GM23338 (cell line): ENCODE measurements around the gene DCLK2. TPM values are rescaled to one million over a fixed set of nuclear protein-coding genes. Genes with fewer than 3 reads are reported as not detected.

Source experiments
- ATAC-seq: fragments of 200-7000 bp; cut with Tn5 transposase; 3 replicates; pipeline ENCODE4 v1.9.1; 2020
- DNase-seq: peaks from one replicate; pipeline ENCODE4 v3.0.0-alpha.2; 2015; ENCODE audit warnings: low spot score
- H2AFZ ChIP-seq: fragments of 200-600 bp; sonication (generic); 2 replicates; pipeline ENCODE4 v1.8.0; 2016; ENCODE audit warnings: antibody characterized with exemption, mild to moderate bottlenecking, moderate library complexity
- H3F3A ChIP-seq: fragments of 200-600 bp; sonication (generic); replicated peaks from 2 replicates; pipeline ENCODE4 v1.8.0; 2017; ENCODE audit warnings: antibody characterized with exemption, mixed run types, low read depth
- H3K27ac ChIP-seq: fragments of 200-600 bp; sonication (generic); 2 replicates; pipeline ENCODE4 v1.6.1; 2016; ENCODE audit warnings: low read depth
- H3K27me3 ChIP-seq: fragments of 200-600 bp; sonication (generic); 2 replicates; pipeline ENCODE4 v1.8.0; 2016; ENCODE audit warnings: mild to moderate bottlenecking, mixed run types, moderate library complexity; ENCODE audit not compliant: insufficient read depth
- H3K36me3 ChIP-seq: fragments of 200-600 bp; sonication (generic); 2 replicates; pipeline ENCODE4 v1.8.0; 2016; ENCODE audit warnings: mild to moderate bottlenecking; ENCODE audit not compliant: insufficient read depth
- H3K4me1 ChIP-seq: fragments of 200-600 bp; sonication (generic); 2 replicates; pipeline ENCODE4 v1.8.0; 2016; ENCODE audit warnings: mild to moderate bottlenecking, moderate library complexity; ENCODE audit not compliant: insufficient read depth
- H3K4me2 ChIP-seq: fragments of 200-600 bp; sonication (generic); 2 replicates; pipeline ENCODE4 v1.7.1; 2017; ENCODE audit warnings: mixed run types
- H3K4me3 ChIP-seq: fragments of 200-600 bp; sonication (generic); 2 replicates; pipeline ENCODE4 v1.6.1; 2016; ENCODE audit warnings: mixed run types
- H3K79me2 ChIP-seq: fragments of 200-600 bp; sonication (generic); replicated peaks from 2 replicates; pipeline ENCODE4 v1.8.0; 2017; ENCODE audit warnings: mild to moderate bottlenecking; ENCODE audit not compliant: insufficient read depth
- H3K9me2 ChIP-seq: fragments of 200-600 bp; sonication (generic); 2 replicates; pipeline ENCODE4 v1.8.0; 2017; ENCODE audit not compliant: insufficient read depth
- H4K20me1 ChIP-seq: fragments of 200-600 bp; sonication (generic); replicated peaks from 2 replicates; pipeline ENCODE4 v1.8.0; 2017; ENCODE audit warnings: mild to moderate bottlenecking; ENCODE audit not compliant: insufficient read depth
- H3K27ac Mint-ChIP-seq: 2 replicates; pipeline ENCODE4 v1.8.0; 2020; ENCODE audit warnings: inconsistent platforms, mild to moderate bottlenecking, moderate library complexity, mixed read lengths
- H3K27me3 Mint-ChIP-seq: 3 replicates; pipeline ENCODE4 v1.8.0; 2022; ENCODE audit warnings: low read depth, mild to moderate bottlenecking, moderate library complexity, mixed read lengths, inconsistent platforms; ENCODE audit not compliant: insufficient read depth, poor library complexity
- H3K36me3 Mint-ChIP-seq: 3 replicates; pipeline ENCODE4 v1.8.0; 2021; ENCODE audit warnings: low read depth, mild to moderate bottlenecking, inconsistent platforms, moderate library complexity, mixed read lengths
- H3K4me1 Mint-ChIP-seq: 3 replicates; pipeline ENCODE4 v1.8.0; 2020; ENCODE audit warnings: mild to moderate bottlenecking, inconsistent platforms, mixed read lengths
- H3K4me3 Mint-ChIP-seq: 3 replicates; pipeline ENCODE4 v1.8.0; 2021; ENCODE audit warnings: moderate library complexity, mild to moderate bottlenecking, inconsistent platforms, mixed read lengths
- H3K9me3 Mint-ChIP-seq: 3 replicates; pipeline ENCODE4 v1.8.0; 2020; ENCODE audit warnings: moderate library complexity, mild to moderate bottlenecking, inconsistent platforms, mixed read lengths
- CREB1 ChIP-seq: fragments of 250-450 bp; sonication (Bioruptor Pico); IDR thresholded peaks from 2 replicates; pipeline ENCODE4 v1.5.0; 2020; ENCODE audit warnings: low read depth, mild to moderate bottlenecking, moderate library complexity
- EZH2 ChIP-seq: fragments of 200-600 bp; sonication (generic); IDR thresholded peaks from one replicate; pipeline ENCODE4 v1.8.0; 2017; ENCODE audit warnings: antibody characterized with exemption, mild to moderate bottlenecking, low read depth; ENCODE audit not compliant: unreplicated experiment
- EZH2phosphoT487 ChIP-seq: fragments of 200-600 bp; sonication (generic); IDR thresholded peaks from one replicate; pipeline ENCODE4 v1.8.1; 2018; ENCODE audit warnings: antibody characterized with exemption; ENCODE audit not compliant: unreplicated experiment
- JUNB ChIP-seq: IDR thresholded peaks from one replicate; pipeline ENCODE4 v1.6.1; 2016; ENCODE audit warnings: antibody characterized with exemption; ENCODE audit not compliant: unreplicated experiment
- NANOG ChIP-seq: IDR thresholded peaks from 2 replicates; pipeline ENCODE4 v1.6.1; 2016; ENCODE audit warnings: antibody characterized with exemption, borderline replicate concordance
- POLR2AphosphoS5 ChIP-seq: IDR thresholded peaks from 2 replicates; pipeline ENCODE4 v1.6.1; 2016; ENCODE audit warnings: antibody characterized with exemption, low read depth
- STAT1 ChIP-seq: IDR thresholded peaks from one replicate; pipeline ENCODE4 v1.6.1; 2016; ENCODE audit warnings: antibody characterized with exemption; ENCODE audit not compliant: unreplicated experiment
- ZNF114 ChIP-seq: fragments of 250-450 bp; sonication (Bioruptor Pico); IDR thresholded peaks from 2 replicates; pipeline ENCODE4 v1.5.0; 2020; ENCODE audit warnings: mild to moderate bottlenecking, moderate library complexity
- ZNF331 ChIP-seq: fragments of 250-450 bp; sonication (Bioruptor Pico); IDR thresholded peaks from 2 replicates; pipeline ENCODE4 v1.5.0; 2020; ENCODE audit warnings: low read depth, mild to moderate bottlenecking, moderate library complexity
- polyA plus RNA-seq: library from polyadenylated mRNA; unstranded; fragments of >200 nt; fragmentation: Nextera tagmentation; extraction: Ambion mirVana; gene quantifications from 2 replicates; pipeline ENCODE4 v1.2.1, GENCODE V29; 2016
- total RNA-seq: library from RNA; depleted of rRNA; stranded (reverse); fragments of >200 nt; shearing (Covaris generic); gene quantifications from 2 replicates; pipeline ENCODE4 v1.2.3, GENCODE V29; 2014
- TF ChIP-seq, protein P1 (sequence below): IDR thresholded peaks from one replicate; pipeline ENCODE4 v1.6.1; 2018; ENCODE audit warnings: antibody characterized with exemption; ENCODE audit not compliant: unreplicated experiment
- TF ChIP-seq, protein P2 (sequence below): fragments of 250-450 bp; sonication (Bioruptor Pico); IDR thresholded peaks from 2 replicates; pipeline ENCODE4 v1.5.0; 2020; ENCODE audit warnings: mild to moderate bottlenecking, moderate library complexity
- TF ChIP-seq, protein P3 (sequence below): IDR thresholded peaks from 2 replicates; pipeline ENCODE4 v1.6.1; 2016; ENCODE audit warnings: antibody characterized with exemption
- TF ChIP-seq, protein P4 (sequence below), 2 experiments: fragments of 200-600 bp in 1 of 2; sonication (generic) in 1 of 2; conservative IDR thresholded peaks; 2 replicates each; pipeline versions ENCODE4 v1.5.1 to v1.6.1; 2016 to 2017; ENCODE audit warnings: antibody characterized with exemption in 2 of 2, low read depth in 2 of 2, mild to moderate bottlenecking in 2 of 2, moderate library complexity in 1 of 2

The DCLK2 gene
- total and polyA plus RNA-seq, 2 experiments from 2014 or later = 0.49 TPM; not detected in 1

DNA sequence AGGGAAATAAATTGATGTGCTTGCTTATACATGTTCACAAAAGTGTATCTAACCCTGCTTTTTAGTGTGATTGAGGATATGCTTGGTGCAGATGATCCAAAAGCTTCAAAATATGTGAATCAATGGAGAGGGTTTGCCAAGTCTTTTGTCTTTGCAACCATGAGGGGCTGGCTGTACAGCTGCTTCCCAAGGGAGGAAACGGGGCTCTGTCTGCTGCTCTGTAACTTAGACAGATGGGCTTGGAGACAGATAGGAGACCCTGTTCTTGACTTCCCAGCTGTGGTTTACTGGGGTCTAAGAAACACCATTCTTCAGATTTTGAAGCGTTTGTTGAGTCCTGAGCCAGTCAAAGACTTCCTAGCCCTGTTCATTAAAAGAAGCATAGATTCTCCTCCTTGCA lies 152.3 kb downstream of the DCLK2 start:
- no peaks in the 10 kb centered on the region for H3K79me2 ChIP-seq
- H4K20me1 ChIP-seq = no peaks in the 10 kb centered on the region
- peak overlapping the region; percentile 12 for H2AFZ ChIP-seq
- H3K36me3 ChIP-seq = no peaks in the 10 kb centered on the region
- Mint-ChIP-seq H3K9me3 (no peaks in the 10 kb centered on the region; the same call in 1 of the 3 replicates), H3K27ac (peak overlapping the region; percentile 15; the same call in 1 of the 2 replicates), H3K4me1 (peaks cover 27% of the 10 kb centered on the region; the same call in 2 of the 3 replicates), H3K4me3 (no peak overlapping the region), H3K36me3 (no peaks in the 10 kb centered on the region), H3K27me3 (peaks cover 3% of the 10 kb centered on the region)
- H3K27me3 ChIP-seq = no peaks in the 10 kb centered on the region
- peaks cover 9% of the 10 kb centered on the region; the same call in 1 of the 2 replicates for H3K9me2 ChIP-seq
- H3K27ac ChIP-seq = no peak overlapping the region
- H3F3A ChIP-seq = no peaks in the 10 kb centered on the region
- TF ChIP-seq ZNF331 (CRISPR knock-in tag) (no peak), EZH2phosphoT487 (no peak), NANOG (no peak), ZNF114 (CRISPR knock-in tag) (no peak), STAT1 (no peak), EZH2 (no peak), POLR2AphosphoS5 (no peak), CREB1 (CRISPR knock-in tag) (no peak), JUNB (no peak)
- TF ChIP-seq, protein P1, sequence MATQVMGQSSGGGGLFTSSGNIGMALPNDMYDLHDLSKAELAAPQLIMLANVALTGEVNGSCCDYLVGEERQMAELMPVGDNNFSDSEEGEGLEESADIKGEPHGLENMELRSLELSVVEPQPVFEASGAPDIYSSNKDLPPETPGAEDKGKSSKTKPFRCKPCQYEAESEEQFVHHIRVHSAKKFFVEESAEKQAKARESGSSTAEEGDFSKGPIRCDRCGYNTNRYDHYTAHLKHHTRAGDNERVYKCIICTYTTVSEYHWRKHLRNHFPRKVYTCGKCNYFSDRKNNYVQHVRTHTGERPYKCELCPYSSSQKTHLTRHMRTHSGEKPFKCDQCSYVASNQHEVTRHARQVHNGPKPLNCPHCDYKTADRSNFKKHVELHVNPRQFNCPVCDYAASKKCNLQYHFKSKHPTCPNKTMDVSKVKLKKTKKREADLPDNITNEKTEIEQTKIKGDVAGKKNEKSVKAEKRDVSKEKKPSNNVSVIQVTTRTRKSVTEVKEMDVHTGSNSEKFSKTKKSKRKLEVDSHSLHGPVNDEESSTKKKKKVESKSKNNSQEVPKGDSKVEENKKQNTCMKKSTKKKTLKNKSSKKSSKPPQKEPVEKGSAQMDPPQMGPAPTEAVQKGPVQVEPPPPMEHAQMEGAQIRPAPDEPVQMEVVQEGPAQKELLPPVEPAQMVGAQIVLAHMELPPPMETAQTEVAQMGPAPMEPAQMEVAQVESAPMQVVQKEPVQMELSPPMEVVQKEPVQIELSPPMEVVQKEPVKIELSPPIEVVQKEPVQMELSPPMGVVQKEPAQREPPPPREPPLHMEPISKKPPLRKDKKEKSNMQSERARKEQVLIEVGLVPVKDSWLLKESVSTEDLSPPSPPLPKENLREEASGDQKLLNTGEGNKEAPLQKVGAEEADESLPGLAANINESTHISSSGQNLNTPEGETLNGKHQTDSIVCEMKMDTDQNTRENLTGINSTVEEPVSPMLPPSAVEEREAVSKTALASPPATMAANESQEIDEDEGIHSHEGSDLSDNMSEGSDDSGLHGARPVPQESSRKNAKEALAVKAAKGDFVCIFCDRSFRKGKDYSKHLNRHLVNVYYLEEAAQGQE = no peak
- TF ChIP-seq, protein P2, sequence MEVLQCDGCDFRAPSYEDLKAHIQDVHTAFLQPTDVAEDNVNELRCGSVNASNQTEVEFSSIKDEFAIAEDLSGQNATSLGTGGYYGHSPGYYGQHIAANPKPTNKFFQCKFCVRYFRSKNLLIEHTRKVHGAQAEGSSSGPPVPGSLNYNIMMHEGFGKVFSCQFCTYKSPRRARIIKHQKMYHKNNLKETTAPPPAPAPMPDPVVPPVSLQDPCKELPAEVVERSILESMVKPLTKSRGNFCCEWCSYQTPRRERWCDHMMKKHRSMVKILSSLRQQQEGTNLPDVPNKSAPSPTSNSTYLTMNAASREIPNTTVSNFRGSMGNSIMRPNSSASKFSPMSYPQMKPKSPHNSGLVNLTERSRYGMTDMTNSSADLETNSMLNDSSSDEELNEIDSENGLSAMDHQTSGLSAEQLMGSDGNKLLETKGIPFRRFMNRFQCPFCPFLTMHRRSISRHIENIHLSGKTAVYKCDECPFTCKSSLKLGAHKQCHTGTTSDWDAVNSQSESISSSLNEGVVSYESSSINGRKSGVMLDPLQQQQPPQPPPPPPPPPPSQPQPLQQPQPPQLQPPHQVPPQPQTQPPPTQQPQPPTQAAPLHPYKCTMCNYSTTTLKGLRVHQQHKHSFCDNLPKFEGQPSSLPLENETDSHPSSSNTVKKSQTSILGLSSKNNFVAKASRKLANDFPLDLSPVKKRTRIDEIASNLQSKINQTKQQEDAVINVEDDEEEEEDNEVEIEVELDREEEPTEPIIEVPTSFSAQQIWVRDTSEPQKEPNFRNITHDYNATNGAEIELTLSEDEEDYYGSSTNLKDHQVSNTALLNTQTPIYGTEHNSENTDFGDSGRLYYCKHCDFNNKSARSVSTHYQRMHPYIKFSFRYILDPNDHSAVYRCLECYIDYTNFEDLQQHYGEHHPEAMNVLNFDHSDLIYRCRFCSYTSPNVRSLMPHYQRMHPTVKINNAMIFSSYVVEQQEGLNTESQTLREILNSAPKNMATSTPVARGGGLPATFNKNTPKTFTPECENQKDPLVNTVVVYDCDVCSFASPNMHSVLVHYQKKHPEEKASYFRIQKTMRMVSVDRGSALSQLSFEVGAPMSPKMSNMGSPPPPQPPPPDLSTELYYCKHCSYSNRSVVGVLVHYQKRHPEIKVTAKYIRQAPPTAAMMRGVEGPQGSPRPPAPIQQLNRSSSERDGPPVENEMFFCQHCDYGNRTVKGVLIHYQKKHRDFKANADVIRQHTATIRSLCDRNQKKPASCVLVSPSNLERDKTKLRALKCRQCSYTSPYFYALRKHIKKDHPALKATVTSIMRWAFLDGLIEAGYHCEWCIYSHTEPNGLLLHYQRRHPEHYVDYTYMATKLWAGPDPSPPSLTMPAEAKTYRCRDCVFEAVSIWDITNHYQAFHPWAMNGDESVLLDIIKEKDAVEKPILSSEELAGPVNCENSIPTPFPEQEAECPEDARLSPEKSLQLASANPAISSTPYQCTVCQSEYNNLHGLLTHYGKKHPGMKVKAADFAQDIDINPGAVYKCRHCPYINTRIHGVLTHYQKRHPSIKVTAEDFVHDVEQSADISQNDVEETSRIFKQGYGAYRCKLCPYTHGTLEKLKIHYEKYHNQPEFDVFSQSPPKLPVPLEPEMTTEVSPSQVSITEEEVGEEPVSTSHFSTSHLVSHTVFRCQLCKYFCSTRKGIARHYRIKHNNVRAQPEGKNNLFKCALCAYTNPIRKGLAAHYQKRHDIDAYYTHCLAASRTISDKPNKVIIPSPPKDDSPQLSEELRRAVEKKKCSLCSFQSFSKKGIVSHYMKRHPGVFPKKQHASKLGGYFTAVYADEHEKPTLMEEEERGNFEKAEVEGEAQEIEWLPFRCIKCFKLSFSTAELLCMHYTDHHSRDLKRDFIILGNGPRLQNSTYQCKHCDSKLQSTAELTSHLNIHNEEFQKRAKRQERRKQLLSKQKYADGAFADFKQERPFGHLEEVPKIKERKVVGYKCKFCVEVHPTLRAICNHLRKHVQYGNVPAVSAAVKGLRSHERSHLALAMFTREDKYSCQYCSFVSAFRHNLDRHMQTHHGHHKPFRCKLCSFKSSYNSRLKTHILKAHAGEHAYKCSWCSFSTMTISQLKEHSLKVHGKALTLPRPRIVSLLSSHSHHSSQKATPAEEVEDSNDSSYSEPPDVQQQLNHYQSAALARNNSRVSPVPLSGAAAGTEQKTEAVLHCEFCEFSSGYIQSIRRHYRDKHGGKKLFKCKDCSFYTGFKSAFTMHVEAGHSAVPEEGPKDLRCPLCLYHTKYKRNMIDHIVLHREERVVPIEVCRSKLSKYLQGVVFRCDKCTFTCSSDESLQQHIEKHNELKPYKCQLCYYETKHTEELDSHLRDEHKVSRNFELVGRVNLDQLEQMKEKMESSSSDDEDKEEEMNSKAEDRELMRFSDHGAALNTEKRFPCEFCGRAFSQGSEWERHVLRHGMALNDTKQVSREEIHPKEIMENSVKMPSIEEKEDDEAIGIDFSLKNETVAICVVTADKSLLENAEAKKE = no peak
- TF ChIP-seq, protein P3, sequence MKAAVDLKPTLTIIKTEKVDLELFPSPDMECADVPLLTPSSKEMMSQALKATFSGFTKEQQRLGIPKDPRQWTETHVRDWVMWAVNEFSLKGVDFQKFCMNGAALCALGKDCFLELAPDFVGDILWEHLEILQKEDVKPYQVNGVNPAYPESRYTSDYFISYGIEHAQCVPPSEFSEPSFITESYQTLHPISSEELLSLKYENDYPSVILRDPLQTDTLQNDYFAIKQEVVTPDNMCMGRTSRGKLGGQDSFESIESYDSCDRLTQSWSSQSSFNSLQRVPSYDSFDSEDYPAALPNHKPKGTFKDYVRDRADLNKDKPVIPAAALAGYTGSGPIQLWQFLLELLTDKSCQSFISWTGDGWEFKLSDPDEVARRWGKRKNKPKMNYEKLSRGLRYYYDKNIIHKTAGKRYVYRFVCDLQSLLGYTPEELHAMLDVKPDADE = no peak
- TF ChIP-seq, protein P4, sequence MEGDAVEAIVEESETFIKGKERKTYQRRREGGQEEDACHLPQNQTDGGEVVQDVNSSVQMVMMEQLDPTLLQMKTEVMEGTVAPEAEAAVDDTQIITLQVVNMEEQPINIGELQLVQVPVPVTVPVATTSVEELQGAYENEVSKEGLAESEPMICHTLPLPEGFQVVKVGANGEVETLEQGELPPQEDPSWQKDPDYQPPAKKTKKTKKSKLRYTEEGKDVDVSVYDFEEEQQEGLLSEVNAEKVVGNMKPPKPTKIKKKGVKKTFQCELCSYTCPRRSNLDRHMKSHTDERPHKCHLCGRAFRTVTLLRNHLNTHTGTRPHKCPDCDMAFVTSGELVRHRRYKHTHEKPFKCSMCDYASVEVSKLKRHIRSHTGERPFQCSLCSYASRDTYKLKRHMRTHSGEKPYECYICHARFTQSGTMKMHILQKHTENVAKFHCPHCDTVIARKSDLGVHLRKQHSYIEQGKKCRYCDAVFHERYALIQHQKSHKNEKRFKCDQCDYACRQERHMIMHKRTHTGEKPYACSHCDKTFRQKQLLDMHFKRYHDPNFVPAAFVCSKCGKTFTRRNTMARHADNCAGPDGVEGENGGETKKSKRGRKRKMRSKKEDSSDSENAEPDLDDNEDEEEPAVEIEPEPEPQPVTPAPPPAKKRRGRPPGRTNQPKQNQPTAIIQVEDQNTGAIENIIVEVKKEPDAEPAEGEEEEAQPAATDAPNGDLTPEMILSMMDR (conservative IDR thresholded peaks at IDR 0.05; ENCODE audit: low read depth in 2 of 2) = no peak
- H3K4me3 ChIP-seq = no peak overlapping the region
- DNase-seq = no peak
- H3K4me1 ChIP-seq = peaks cover 18% of the 10 kb centered on the region
- H3K4me2 ChIP-seq = no peak overlapping the region; the same call in 1 of the 2 replicates
- no peak for ATAC-seq
